Measurements from ENCODE around the gene GUCY2C. TPM values are rescaled to one million over a fixed set of nuclear protein-coding genes. Genes with fewer than 3 reads are reported as not detected.
A peak's percentile ranks its signal among the peaks of the same experiment; 100 is the strongest.
"Not testable (repeated sequence)": the region's sequence is repeated elsewhere in the genome, so short reads cannot be mapped to it uniquely, and the experiment has no call there.

GUCY2C gene
- total RNA-seq = not detected
- 0.02 TPM for polyA plus RNA-seq
- long read RNA-seq, donor 1 = 0 reads
- long read RNA-seq, donor 2 = 0 reads
- long read RNA-seq, donor 3, partial matches to known transcripts = 0 of 2 reads
- long read RNA-seq, donor 3, other reads (novel, unspliced or antisense) = 2 of 2 reads
- long read RNA-seq, donor 4 = 0 reads

DNA sequence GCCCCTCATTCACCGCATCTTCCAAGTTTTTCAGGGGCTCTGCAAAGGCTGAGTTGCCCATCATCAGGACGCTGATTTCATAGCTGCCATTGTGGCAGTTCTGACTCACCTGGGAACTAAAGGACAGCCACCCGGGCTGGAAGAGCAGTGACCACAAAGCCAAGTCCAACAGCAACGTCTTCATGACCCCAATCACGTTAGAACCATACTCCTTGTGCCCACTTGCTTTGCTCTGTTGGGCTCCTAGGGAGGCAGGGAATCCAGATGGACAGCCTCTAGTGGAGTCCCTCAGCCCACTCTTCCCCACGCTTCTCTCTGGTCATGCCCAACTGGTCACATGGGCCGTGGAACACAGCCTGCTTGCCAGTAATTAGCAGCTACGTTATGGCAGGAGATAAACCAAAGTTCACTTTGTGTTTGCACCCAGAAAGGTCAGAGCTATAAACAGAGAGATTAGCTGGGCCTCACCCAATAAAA is at the start of gene GUCY2C:
TSS of gene GUCY2C (minus strand) at position 335 of the 477 bp plus-strand sequence. CDS start at position 184, 151 bp downstream.
- DNase-seq = peak in 1 of 3 donors; percentile 7
- Histone ChIP-seq H3K27ac (ENCODE audit: low read length) (no peak within 1 kb of the TSS), H3K9me3 (ENCODE audit: control insufficient read depth, low read length) (no peaks in the 10 kb centered on the region), H3K27me3 (ENCODE audit: control insufficient read depth, insufficient read depth) (no peaks in the 10 kb centered on the region), H3K4me1 (ENCODE audit: control insufficient read depth, insufficient read depth, low read length) (no peaks in the 10 kb centered on the region), H3K4me3 (ENCODE audit: low read length) (no peak within 1 kb of the TSS)
- no peak for ATAC-seq
- intact Hi-C loops (cut with DNase I) = no loop called here
- 74% methylated on average over 8 of the region's 8 CpGs for WGBS

DNA sequence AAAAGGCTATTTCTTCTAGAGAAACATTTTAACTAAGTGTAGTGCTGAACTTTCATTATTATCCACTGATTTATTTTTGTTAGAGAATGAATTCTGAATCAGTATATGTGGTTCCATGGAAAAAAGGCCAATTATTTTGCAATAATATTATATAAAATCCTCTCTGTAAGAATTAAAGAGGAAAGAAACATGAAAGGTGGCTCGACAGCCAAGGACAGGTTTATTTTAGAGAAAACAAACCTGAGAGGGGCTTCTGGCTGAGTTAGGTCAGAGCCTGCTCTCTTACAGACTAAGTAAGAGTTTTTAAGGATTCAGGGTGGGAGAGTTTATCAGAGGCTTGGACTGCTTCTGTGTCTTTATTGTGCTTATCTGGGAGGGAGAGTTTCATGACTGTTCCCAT is 46.7 kb upstream of the GUCY2C start:
- WGBS = 98% methylated on average over 1 of the region's 1 CpG
- no peaks in the 10 kb centered on the region for H3K9me3 ChIP-seq (ENCODE audit: control insufficient read depth, low read length)
- H3K4me1 ChIP-seq (ENCODE audit: control insufficient read depth, insufficient read depth, low read length) = no peaks in the 10 kb centered on the region
- DNase-seq = no peak
- no peaks in the 10 kb centered on the region for H3K27me3 ChIP-seq (ENCODE audit: control insufficient read depth, insufficient read depth)
- intact Hi-C loops (cut with DNase I) = no loop called here
- no peak overlapping the region for H3K4me3 ChIP-seq (ENCODE audit: low read length)
- ATAC-seq = no peak
- no peak overlapping the region for H3K27ac ChIP-seq (ENCODE audit: low read length)

DNA sequence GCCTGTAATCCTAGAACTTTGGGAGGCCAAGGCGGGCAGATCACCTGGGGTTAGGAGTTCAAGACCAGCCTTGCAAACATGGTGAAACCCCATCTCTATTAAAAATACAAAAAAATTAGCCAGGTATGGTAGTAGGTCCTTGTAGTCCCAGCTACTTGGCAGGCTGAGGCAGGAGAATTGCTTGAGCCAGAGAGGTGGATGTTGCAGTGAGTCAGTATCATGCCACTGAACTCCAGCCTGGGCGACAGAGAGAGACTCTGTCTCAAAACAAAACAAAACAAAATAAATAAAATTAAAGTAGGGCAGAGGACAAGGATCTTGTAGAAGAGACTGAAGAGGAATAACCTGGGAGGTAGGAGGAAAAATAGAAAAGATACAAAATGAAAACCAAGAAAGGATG is 45.5 kb upstream of the GUCY2C start:
- Histone ChIP-seq H3K9me3 (ENCODE audit: control insufficient read depth, low read length) (no peaks in the 10 kb centered on the region), H3K27ac (ENCODE audit: low read length) (no peak overlapping the region), H3K4me3 (ENCODE audit: low read length) (no peak overlapping the region), H3K4me1 (ENCODE audit: control insufficient read depth, insufficient read depth, low read length) (no peaks in the 10 kb centered on the region), H3K27me3 (ENCODE audit: control insufficient read depth, insufficient read depth) (no peaks in the 10 kb centered on the region)
- intact Hi-C loops (cut with DNase I) = no loop called here
- ATAC-seq = no peak
- WGBS = 95% methylated on average over 2 of the region's 2 CpGs
- no peak for DNase-seq

DNA sequence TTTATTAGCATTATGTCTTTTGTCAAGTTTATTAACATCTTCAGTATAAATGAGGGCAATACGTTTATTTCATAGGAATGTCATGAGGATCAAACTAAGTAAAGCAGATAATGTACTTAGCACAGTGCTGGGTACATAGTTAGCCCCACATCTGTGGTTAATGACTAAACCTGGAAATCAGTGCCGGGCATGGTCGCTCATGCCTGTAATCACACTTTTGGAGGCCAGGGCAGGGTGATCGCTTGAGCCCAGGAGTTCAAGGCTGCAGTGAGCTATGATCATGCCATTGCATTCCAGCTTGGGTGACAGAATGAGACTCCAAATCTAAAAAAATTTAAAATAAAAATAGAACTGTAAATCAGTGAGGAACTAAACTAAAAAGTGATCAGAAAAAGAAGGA is 44.8 kb upstream of the GUCY2C start:
- no peak overlapping the region for H3K4me3 ChIP-seq (ENCODE audit: low read length)
- no peak overlapping the region for H3K27ac ChIP-seq (ENCODE audit: low read length)
- no peaks in the 10 kb centered on the region for H3K27me3 ChIP-seq (ENCODE audit: control insufficient read depth, insufficient read depth)
- 92% methylated on average over 4 of the region's 4 CpGs for WGBS
- ATAC-seq (no peak), DNase-seq (no peak)
- H3K9me3 ChIP-seq (ENCODE audit: control insufficient read depth, low read length) = no peaks in the 10 kb centered on the region
- no peaks in the 10 kb centered on the region for H3K4me1 ChIP-seq (ENCODE audit: control insufficient read depth, insufficient read depth, low read length)
- intact Hi-C loops (cut with DNase I) = no loop called here

DNA sequence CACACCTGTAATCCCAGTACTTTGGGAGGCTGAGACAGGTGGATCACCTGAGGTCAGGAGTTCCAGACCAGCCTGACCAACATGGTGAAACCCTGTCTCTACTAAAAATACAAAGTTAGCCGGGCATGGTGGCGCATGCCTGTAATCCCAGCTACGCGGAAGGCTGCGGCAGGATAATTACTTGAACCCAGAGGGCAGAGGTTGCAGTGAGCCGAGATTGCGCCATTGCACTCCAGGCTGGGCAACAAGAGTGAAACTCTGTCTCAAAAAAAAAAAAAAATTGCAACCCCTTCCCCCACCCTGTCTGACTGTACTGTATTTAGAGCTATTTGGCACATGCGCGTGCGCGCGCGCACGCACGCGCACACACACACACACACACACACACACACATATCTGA is 40.0 kb upstream of the GUCY2C start:
- H3K9me3 ChIP-seq (ENCODE audit: control insufficient read depth, low read length); ATAC-seq; H3K27ac ChIP-seq (ENCODE audit: low read length); DNase-seq; H3K27me3 ChIP-seq (ENCODE audit: control insufficient read depth, insufficient read depth); intact Hi-C loops (cut with DNase I); H3K4me1 ChIP-seq (ENCODE audit: control insufficient read depth, insufficient read depth, low read length); H3K4me3 ChIP-seq (ENCODE audit: low read length): not testable (repeated sequence)
- WGBS = 95% methylated on average over 16 of the region's 16 CpGs

DNA sequence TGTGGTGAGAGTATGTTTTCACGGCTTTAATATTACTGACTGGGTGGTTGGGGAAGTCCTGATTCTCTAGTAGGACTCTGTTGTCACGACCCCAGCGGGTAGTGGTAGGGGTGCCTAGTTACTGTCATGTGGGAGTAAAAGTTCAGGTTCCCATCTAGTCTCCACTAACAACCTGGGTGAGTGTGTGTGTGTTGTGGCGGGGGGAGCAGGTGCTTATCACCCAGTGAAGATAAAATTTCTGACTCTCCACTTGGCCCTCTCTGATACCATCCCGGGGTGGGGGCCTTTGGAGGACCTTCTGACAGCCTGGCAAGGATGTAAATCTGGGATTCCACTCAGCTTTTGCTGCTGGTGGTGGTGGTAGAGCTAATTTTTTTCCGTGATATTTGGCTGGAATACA is 35.4 kb upstream of the GUCY2C start:
- WGBS = 50% methylated on average over 6 of the region's 6 CpGs
- H3K27ac ChIP-seq (ENCODE audit: low read length) = no peak overlapping the region
- DNase-seq = no peak
- no peak overlapping the region for H3K4me3 ChIP-seq (ENCODE audit: low read length)
- H3K4me1 ChIP-seq (ENCODE audit: control insufficient read depth, insufficient read depth, low read length) = no peaks in the 10 kb centered on the region
- no peak for ATAC-seq
- intact Hi-C loops (cut with DNase I) = no loop called here
- H3K27me3 ChIP-seq (ENCODE audit: control insufficient read depth, insufficient read depth) = no peaks in the 10 kb centered on the region
- no peaks in the 10 kb centered on the region for H3K9me3 ChIP-seq (ENCODE audit: control insufficient read depth, low read length)

DNA sequence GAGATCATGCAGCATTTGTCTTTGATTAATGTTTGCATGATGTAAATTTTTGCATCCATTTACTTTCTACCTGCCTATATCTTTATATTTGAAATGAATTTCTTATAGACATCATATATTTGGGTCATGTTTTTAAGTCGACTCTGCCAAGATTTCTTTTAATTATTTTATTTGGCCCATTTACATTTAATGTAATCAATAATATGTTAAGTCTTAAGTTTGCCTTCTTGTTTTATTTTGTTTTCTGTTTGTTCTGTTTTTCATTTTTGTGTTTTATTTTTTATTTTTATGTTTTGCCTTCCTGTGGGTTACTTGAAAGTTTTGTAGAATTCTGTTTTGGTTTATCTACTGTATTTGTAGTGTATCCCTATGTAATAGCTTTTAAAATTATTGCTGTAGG is 33.2 kb upstream of the GUCY2C start:
- Histone ChIP-seq H3K27ac (ENCODE audit: low read length) (no peak overlapping the region), H3K4me1 (ENCODE audit: control insufficient read depth, insufficient read depth, low read length) (no peaks in the 10 kb centered on the region), H3K9me3 (ENCODE audit: control insufficient read depth, low read length) (no peaks in the 10 kb centered on the region), H3K27me3 (ENCODE audit: control insufficient read depth, insufficient read depth) (no peaks in the 10 kb centered on the region), H3K4me3 (ENCODE audit: low read length) (no peak overlapping the region)
- intact Hi-C loops (cut with DNase I) = no loop called here
- WGBS = 94% methylated on average over 1 of the region's 1 CpG
- DNase-seq = no peak
- ATAC-seq = no peak

DNA sequence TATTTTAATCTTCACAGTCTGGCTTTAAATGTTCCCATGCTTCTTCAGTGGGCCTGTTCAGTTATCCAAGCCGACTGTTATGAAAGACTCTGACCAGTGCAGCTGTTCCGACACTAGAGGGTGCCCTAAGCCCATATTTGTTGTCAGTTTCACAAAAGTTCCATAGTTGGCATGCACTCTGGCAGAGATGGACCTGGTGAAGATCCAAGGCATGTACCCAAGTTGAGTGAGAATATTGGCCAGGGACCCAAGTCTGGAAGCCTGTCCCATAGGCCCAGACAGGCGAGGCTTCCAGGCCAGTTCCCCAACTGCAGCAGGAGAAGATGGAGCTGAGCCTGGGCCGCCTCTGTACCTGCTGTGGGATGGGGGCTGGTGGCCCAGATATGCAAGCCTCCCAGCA is 27.4 kb upstream of the GUCY2C start:
- WGBS = 39% methylated on average over 4 of the region's 4 CpGs
- no peak overlapping the region for H3K27ac ChIP-seq (ENCODE audit: low read length)
- intact Hi-C loops (cut with DNase I) = loop anchor here in 2 of 4 donors (5.0 kb wide), 2 partner anchors 274 to 544 kb away; no protein-coding TSS in a partner anchor
- H3K4me1 ChIP-seq (ENCODE audit: control insufficient read depth, insufficient read depth, low read length) = no peaks in the 10 kb centered on the region
- H3K27me3 ChIP-seq (ENCODE audit: control insufficient read depth, insufficient read depth) = no peaks in the 10 kb centered on the region
- no peaks in the 10 kb centered on the region for H3K9me3 ChIP-seq (ENCODE audit: control insufficient read depth, low read length)
- ATAC-seq = peak; percentile 72 to 92
- DNase-seq = peak; percentile 33 to 84 (median 70)
- H3K4me3 ChIP-seq (ENCODE audit: low read length) = no peak overlapping the region

DNA sequence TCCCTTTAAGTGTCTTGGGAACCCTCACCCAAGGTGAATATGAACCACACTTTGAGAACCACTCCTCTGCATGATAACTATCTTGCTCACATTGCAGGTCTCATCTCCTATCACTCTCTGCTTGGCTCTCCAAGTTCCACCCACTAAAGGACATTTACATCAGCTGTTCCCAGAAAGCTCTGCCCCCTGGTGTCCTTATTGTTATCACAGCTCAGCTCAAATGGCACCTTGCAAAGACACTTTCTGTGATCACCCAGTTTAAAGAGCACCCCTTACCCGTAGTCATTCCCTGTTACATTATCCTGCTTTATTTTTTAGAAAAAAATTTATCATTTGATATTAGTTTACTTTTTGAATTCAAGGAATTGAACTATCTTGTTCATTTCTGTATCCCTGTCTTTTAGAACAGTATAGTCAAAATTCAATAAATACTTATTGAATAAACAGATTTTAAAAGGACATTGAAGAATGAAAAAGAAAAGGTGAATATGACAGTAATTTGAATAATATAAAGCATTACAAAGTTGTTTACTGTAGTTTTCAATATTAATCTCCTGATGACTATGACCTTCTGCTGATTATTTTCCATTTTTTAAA is 20.5 kb upstream of the GUCY2C start:
- intact Hi-C loops (cut with DNase I) = loop anchor here in 1 of 4 donors (10.0 kb wide), 2 partner anchors 82 to 482 kb away; no protein-coding TSS in a partner anchor
- 39% methylated on average over 1 of the region's 1 CpG for WGBS
- ATAC-seq = peak in 1 of 2 donors; percentile 38

DNA sequence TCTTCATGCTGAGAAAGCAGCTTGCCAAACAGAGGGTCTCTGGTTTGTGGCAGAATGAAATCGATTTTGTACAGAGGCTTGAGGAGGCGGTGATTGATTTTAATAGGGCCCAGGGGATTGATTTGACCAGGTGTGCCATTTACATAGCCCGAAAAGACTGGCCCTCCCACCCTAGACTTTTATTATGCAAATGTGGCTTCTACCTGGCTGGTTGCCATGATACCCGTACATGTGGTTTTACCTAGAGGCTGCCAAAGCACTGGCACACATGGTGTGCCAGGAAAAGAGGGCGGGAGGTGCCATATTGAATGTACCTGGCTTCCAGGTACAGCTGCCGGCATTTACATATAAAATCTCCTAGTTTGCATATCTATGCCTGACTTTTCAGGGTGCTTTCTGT is 18.0 kb upstream of the GUCY2C start:
- Histone ChIP-seq H3K27me3 (ENCODE audit: control insufficient read depth, insufficient read depth) (no peaks in the 10 kb centered on the region), H3K4me3 (ENCODE audit: low read length) (no peak overlapping the region), H3K9me3 (ENCODE audit: control insufficient read depth, low read length) (no peaks in the 10 kb centered on the region), H3K27ac (ENCODE audit: low read length) (no peak overlapping the region), H3K4me1 (ENCODE audit: control insufficient read depth, insufficient read depth, low read length) (no peaks in the 10 kb centered on the region)
- ATAC-seq = no peak
- DNase-seq = no peak
- 78% methylated on average over 6 of the region's 6 CpGs for WGBS
- intact Hi-C loops (cut with DNase I) = loop anchor here in 1 of 4 donors (10.0 kb wide), 2 partner anchors 80 to 480 kb away; no protein-coding TSS in a partner anchor

More for the DNA sequence above, 20.5 kb upstream of the GUCY2C start:
- H3K27ac ChIP-seq (ENCODE audit: low read length) = no peak overlapping the region
- no peaks in the 10 kb centered on the region for H3K9me3 ChIP-seq (ENCODE audit: control insufficient read depth, low read length)
- H3K4me1 ChIP-seq (ENCODE audit: control insufficient read depth, insufficient read depth, low read length) = no peaks in the 10 kb centered on the region
- no peak for DNase-seq
- no peak overlapping the region for H3K4me3 ChIP-seq (ENCODE audit: low read length)
- no peaks in the 10 kb centered on the region for H3K27me3 ChIP-seq (ENCODE audit: control insufficient read depth, insufficient read depth)

DNA sequence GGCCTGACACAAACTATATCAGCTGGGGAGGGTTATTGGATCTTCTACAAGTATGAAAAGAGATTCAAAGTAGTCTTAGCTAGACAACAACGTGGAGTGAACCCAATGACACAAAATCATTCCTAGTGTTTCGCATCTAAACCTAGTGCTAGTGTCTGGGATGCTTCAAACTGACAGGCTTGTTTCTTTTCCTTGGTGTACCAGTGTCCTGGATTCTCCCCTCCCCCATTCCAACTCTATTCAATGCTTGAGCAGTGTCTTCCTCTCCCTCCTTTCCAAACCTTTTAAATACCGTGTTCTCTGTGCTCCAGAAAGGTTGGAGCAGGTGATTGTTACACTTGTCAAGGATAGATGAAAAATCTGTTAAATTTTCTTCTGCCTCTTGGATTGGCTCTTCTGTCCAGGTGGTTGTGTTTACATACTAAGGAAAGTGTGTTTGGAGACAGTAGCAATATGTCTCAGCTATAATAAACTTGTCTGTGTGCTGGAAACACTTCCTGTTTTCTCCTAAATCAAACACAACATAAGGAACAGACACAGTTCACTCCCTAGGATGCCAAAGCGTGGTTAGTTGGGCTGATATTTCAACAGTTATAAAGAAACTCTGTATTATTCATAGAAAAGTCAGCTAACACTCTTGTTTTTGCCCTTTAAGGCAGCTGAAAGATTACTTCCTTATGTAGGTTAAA is 14.4 kb upstream of the GUCY2C start:
- Histone ChIP-seq H3K27ac (ENCODE audit: low read length) (no peak overlapping the region), H3K4me1 (ENCODE audit: control insufficient read depth, insufficient read depth, low read length) (no peaks in the 10 kb centered on the region), H3K27me3 (ENCODE audit: control insufficient read depth, insufficient read depth) (no peaks in the 10 kb centered on the region), H3K4me3 (ENCODE audit: low read length) (no peak overlapping the region), H3K9me3 (ENCODE audit: control insufficient read depth, low read length) (no peaks in the 10 kb centered on the region)
- WGBS = 46% methylated on average over 4 of the region's 4 CpGs
- ATAC-seq = no peak
- intact Hi-C loops (cut with DNase I) = loop anchor here in 1 of 4 donors (10.0 kb wide), 2 partner anchors 76 to 476 kb away; no protein-coding TSS in a partner anchor
- DNase-seq = no peak

Data from right cardiac atrium (tissue), 5 donors.